H1 (cell line): Measurements from ENCODE around the gene PLCH2. TPM values are rescaled to one million over a fixed set of nuclear protein-coding genes. Genes with fewer than 3 reads are reported as not detected.

ENCODE experiments used
- CTCF ChIA-PET: fragments of 300-600 bp; sonication (Branson Sonifier 250); formaldehyde crosslinking; loops from one replicate; lab custom pipeline; 2021; ENCODE audit not compliant: partially characterized antibody; lab: Charles Lee
- POLR2A ChIA-PET: fragments of 300-600 bp; sonication (Branson Sonifier 250); formaldehyde crosslinking; loops from one replicate; lab custom pipeline; 2021; ENCODE audit warnings: inconsistent platforms; ENCODE audit not compliant: partially characterized antibody; lab: Charles Lee
- DNase-seq, 2 experiments: peaks; one replicate each; pipeline versions ENCODE4 v3.0.0 to v3.0.0-alpha.2; 2010 to 2022; ENCODE audit warnings: low spot score in 2 of 2, low read depth in 1 of 2, mixed read lengths in 1 of 2
- FAIRE-seq: peaks from 2 replicates; lab custom pipeline; 2011; peaks lifted over from hg19 to GRCh38; lab: Jason Lieb, UNC
- H2AFZ ChIP-seq: 2 replicates; pipeline ENCODE4 v1.8.1; 2012; ENCODE audit warnings: low read length, inconsistent platforms
- H2AK5ac ChIP-seq: 2 replicates; pipeline ENCODE4 v1.6.1; 2013; ENCODE audit warnings: low read depth, low read length
- H2BK120ac ChIP-seq: replicated peaks from 2 replicates; pipeline ENCODE3; 2013; ENCODE audit warnings: low read depth, low read length, inconsistent platforms
- H2BK12ac ChIP-seq: 2 replicates; pipeline ENCODE4 v1.6.1; 2013; ENCODE audit warnings: low read depth, low read length
- H2BK15ac ChIP-seq: 2 replicates; pipeline ENCODE4 v1.6.1; 2013; ENCODE audit warnings: low read length
- H2BK20ac ChIP-seq: 2 replicates; pipeline ENCODE4 v1.6.1; 2013; ENCODE audit warnings: low read length
- H2BK5ac ChIP-seq: 2 replicates; pipeline ENCODE4 v1.6.1; 2013; ENCODE audit warnings: low read depth, low read length
- H3K14ac ChIP-seq: 2 replicates; pipeline ENCODE4 v1.6.1; 2013; ENCODE audit warnings: inconsistent platforms; ENCODE audit not compliant: insufficient read length
- H3K18ac ChIP-seq: 2 replicates; pipeline ENCODE4 v1.6.1; 2013; ENCODE audit warnings: low read length; ENCODE audit errors: extremely low read depth
- H3K23ac ChIP-seq: 2 replicates; pipeline ENCODE4 v1.6.1; 2013; ENCODE audit warnings: inconsistent platforms; ENCODE audit not compliant: insufficient read length
- H3K23me2 ChIP-seq: 2 replicates; pipeline ENCODE4 v1.6.1; 2013; ENCODE audit warnings: low read depth, low read length
- H3K27ac ChIP-seq: 2 replicates; pipeline ENCODE4 v1.6.1; 2011; ENCODE audit warnings: low read depth, low read length, inconsistent platforms
- H3K27me3 ChIP-seq, 4 experiments: replicated peaks in 1 of 4; 1 replicate in 1 of 4; 2 replicates in 3 of 4; pipeline versions ENCODE4 v1.6.1 to v1.8.1; 2011 to 2013; ENCODE audit warnings: low read length in 3 of 4, mild to moderate bottlenecking in 3 of 4, inconsistent platforms in 2 of 4, mixed read lengths in 2 of 4, moderate library complexity in 1 of 4; ENCODE audit not compliant: control insufficient read depth in 3 of 4, insufficient read depth in 3 of 4; ENCODE audit errors: extremely low read depth in 1 of 4
- H3K36me3 ChIP-seq, 4 experiments: 2 replicates each; pipeline versions ENCODE4 v1.6.1 to v1.8.1; 2011 to 2013; ENCODE audit warnings: mild to moderate bottlenecking in 4 of 4, low read length in 3 of 4, moderate library complexity in 2 of 4, control low read depth in 1 of 4, inconsistent platforms in 1 of 4; ENCODE audit not compliant: insufficient read depth in 4 of 4, control insufficient read depth in 2 of 4
- H3K4ac ChIP-seq: replicated peaks from 2 replicates; pipeline ENCODE3; 2013; ENCODE audit warnings: low read length, low read depth, mixed read lengths, inconsistent platforms; ENCODE audit not compliant: insufficient read length
- H3K4me1 ChIP-seq, 4 experiments: replicated peaks in 1 of 4; 1 replicate in 1 of 4; 2 replicates in 3 of 4; pipeline versions ENCODE4 v1.6.1 to v1.8.1; 2011 to 2013; ENCODE audit warnings: low read length in 3 of 4, inconsistent platforms in 2 of 4, mixed read lengths in 1 of 4; ENCODE audit not compliant: insufficient read depth in 4 of 4, control insufficient read depth in 3 of 4
- H3K4me2 ChIP-seq, 2 experiments: 2 replicates each; pipeline versions ENCODE4 v1.6.1 to v1.8.1; 2011 to 2013; ENCODE audit warnings: low read depth in 2 of 2, low read length in 2 of 2, control low read depth in 1 of 2, inconsistent platforms in 1 of 2, mild to moderate bottlenecking in 1 of 2; ENCODE audit not compliant: insufficient read depth in 1 of 2
- H3K4me3 ChIP-seq, 4 experiments: fragments of 200-600, 300-600 bp in 1 of 4; sonication (generic), shearing (Covaris generic), sonication (Bioruptor Twin) in 1 of 4; 2 replicates each; pipeline versions ENCODE4 v1.5.1 to v1.8.1; 2011 to 2016; ENCODE audit warnings: low read length in 4 of 4, low read depth in 3 of 4, control low read depth in 2 of 4, inconsistent platforms in 2 of 4, mild to moderate bottlenecking in 2 of 4, mixed read lengths in 1 of 4, moderate library complexity in 1 of 4; ENCODE audit not compliant: insufficient read depth in 2 of 4; ENCODE audit errors: extremely low read depth in 1 of 4
- H3K56ac ChIP-seq: replicated peaks from 2 replicates; pipeline ENCODE3; 2013; ENCODE audit warnings: low read depth, mild to moderate bottlenecking, mixed read lengths, low read length, inconsistent platforms; ENCODE audit not compliant: insufficient read length
- H3K79me1 ChIP-seq: 2 replicates; pipeline ENCODE4 v1.6.1; 2013; ENCODE audit warnings: low read depth, low read length, control low read depth
- H3K79me2 ChIP-seq, 2 experiments: 2 replicates each; pipeline versions ENCODE4 v1.6.1 to v1.8.1; 2012 to 2013; ENCODE audit warnings: low read length in 2 of 2, mild to moderate bottlenecking in 2 of 2, inconsistent platforms in 1 of 2; ENCODE audit not compliant: insufficient read depth in 2 of 2, control insufficient read depth in 1 of 2
- H3K9ac ChIP-seq, 4 experiments: replicated peaks in 1 of 4; 1 replicate in 1 of 4; 2 replicates in 3 of 4; pipeline versions ENCODE4 v1.6.1 to v1.8.1; 2011 to 2013; ENCODE audit warnings: low read depth in 3 of 4, low read length in 3 of 4, control low read depth in 2 of 4, mild to moderate bottlenecking in 2 of 4, moderate library complexity in 2 of 4, inconsistent platforms in 1 of 4; ENCODE audit errors: extremely low read depth in 1 of 4
- H3K9me3 ChIP-seq, 2 experiments: 2 replicates each; pipeline versions ENCODE4 v1.6.1 to v1.8.1; 2012 to 2013; ENCODE audit warnings: mild to moderate bottlenecking in 2 of 2, moderate library complexity in 2 of 2, control low read depth in 1 of 2, inconsistent platforms in 1 of 2, low read depth in 1 of 2, low read length in 1 of 2, mixed read lengths in 1 of 2; ENCODE audit not compliant: insufficient read depth in 2 of 2
- H4K20me1 ChIP-seq, 2 experiments: replicated peaks in 1 of 2; 2 replicates each; pipeline versions ENCODE3 to v1.8.1; 2011 to 2013; ENCODE audit warnings: inconsistent platforms in 2 of 2, low read length in 2 of 2, mild to moderate bottlenecking in 1 of 2; ENCODE audit not compliant: insufficient read depth in 2 of 2, control insufficient read depth in 1 of 2
- H4K5ac ChIP-seq: 2 replicates; pipeline ENCODE4 v1.6.1; 2013; ENCODE audit warnings: low read length, low read depth, mixed read lengths, inconsistent platforms; ENCODE audit not compliant: insufficient read length
- H4K8ac ChIP-seq: 2 replicates; pipeline ENCODE4 v1.8.0; 2013; ENCODE audit warnings: mild to moderate bottlenecking, moderate library complexity, low read length, inconsistent platforms; ENCODE audit not compliant: insufficient read depth; ENCODE audit errors: extremely low read depth
- H4K91ac ChIP-seq: replicated peaks from 2 replicates; pipeline ENCODE3; 2013; ENCODE audit warnings: low read length, mixed read lengths, inconsistent platforms; ENCODE audit not compliant: insufficient read length
- CEBPB ChIP-seq: IDR thresholded peaks from 2 replicates; pipeline ENCODE4 v1.6.1; 2012; ENCODE audit warnings: low read depth, low read length
- EGR1 ChIP-seq: IDR thresholded peaks from 2 replicates; pipeline ENCODE4 v1.6.1; 2011; ENCODE audit warnings: low read depth, low read length, borderline replicate concordance
- GTF2F1 ChIP-seq: IDR thresholded peaks from 2 replicates; pipeline ENCODE4 v1.6.1; 2012; ENCODE audit warnings: low read depth, low read length, improper control_type of control experiment, borderline replicate concordance
- HDAC2 ChIP-seq, 2 experiments: fragments of 300-600 bp in 1 of 2; sonication (generic) in 1 of 2; IDR thresholded peaks; 2 replicates each; pipeline ENCODE4 v1.6.1; 2011 to 2012; ENCODE audit warnings: low read depth in 2 of 2, low read length in 2 of 2, mild to moderate bottlenecking in 2 of 2, moderate library complexity in 2 of 2, borderline replicate concordance in 1 of 2, inconsistent platforms in 1 of 2
- HDAC6 ChIP-seq: IDR thresholded peaks from one replicate; pipeline ENCODE4 v1.7.1; 2012; ENCODE audit warnings: low read depth, mild to moderate bottlenecking, inconsistent platforms, low read length, moderate library complexity
- KDM5A ChIP-seq: fragments of 200-600 bp; IDR thresholded peaks from 2 replicates; pipeline ENCODE4 v1.7.1; 2012; ENCODE audit warnings: mild to moderate bottlenecking, low read length, inconsistent platforms, mixed read lengths
- SAP30 ChIP-seq: fragments of 300-600 bp; sonication (generic); IDR thresholded peaks from 2 replicates; pipeline ENCODE4 v1.7.1; 2012; ENCODE audit warnings: low read length, moderate library complexity, mild to moderate bottlenecking, inconsistent platforms; ENCODE audit not compliant: insufficient read depth, insufficient replicate concordance
- SIX5 ChIP-seq: IDR thresholded peaks from 2 replicates; pipeline ENCODE4 v1.6.1; 2011; ENCODE audit warnings: mild to moderate bottlenecking, low read depth, low read length
- SP2 ChIP-seq: IDR thresholded peaks from 2 replicates; pipeline ENCODE4 v1.6.1; 2012; ENCODE audit warnings: mild to moderate bottlenecking, low read length, inconsistent platforms
- TEAD4 ChIP-seq: IDR thresholded peaks from 2 replicates; pipeline ENCODE4 v1.6.1; 2012; ENCODE audit warnings: low read depth, low read length, inconsistent platforms, mixed read lengths
- WGBS, 2 experiments: shearing (Covaris generic) in 1 of 2; methylation state at CpG; one replicate each; pipeline versions ENCODE4 v1.1.6 to v1.1.7; 2013 to 2015; ENCODE audit warnings: low lambda C conversion rate in 2 of 2, mixed read lengths in 2 of 2, inconsistent platforms in 1 of 2, low coverage in 1 of 2, missing lambda C conversion rate in 1 of 2; ENCODE audit not compliant: insufficient replicate concordance in 2 of 2, insufficient coverage in 1 of 2, insufficient read length in 1 of 2; ENCODE audit errors: extremely low coverage in 1 of 2, missing lambda C conversion rate in 1 of 2; 5-methylcytosine and 5-hydroxymethylcytosine counted together
- polyA plus RNA-seq, 7 experiments: library from polyadenylated mRNA; depleted of rRNA in 3 of 7; stranded (reverse) in 5 of 7; unstranded in 2 of 7; fragments of >200 nt in 5 of 7; fragments of 200-250 nt in 2 of 7; gene quantifications; 1 replicate in 5 of 7; 2 replicates in 1 of 7; 4 replicates in 1 of 7; pipeline versions ENCODE4 v1.2.1 to v1.2.3, GENCODE V29; 2011 to 2013; ENCODE audit warnings: missing spikeins in 2 of 7, mixed read lengths in 2 of 7
- total RNA-seq: library from RNA; stranded (reverse); fragmentation: NEBNext Ultra II Directional; extraction: Animal tissue kit (Norgen Biotek cat#: 25700); gene quantifications from 2 replicates; pipeline ENCODE4 v1.2.1, GENCODE V29; 2021

PLCH2 gene
- total and polyA plus RNA-seq, 2 of the 8 experiments (the other 6 are each of a cell fraction or from before 2014, with no cell fraction given): 0.14 to 0.19 TPM

- Histone ChIP-seq H2BK15ac (no peak within 1 kb of the TSS), H3K36me3 (peaks cover 0 to 2% (median under 1%) of the 10 kb centered on the region in 4 experiments; a peak in 2 of 8 replicates), H4K5ac (peak within 1 kb of the TSS; percentile 95), H3K27me3 (peaks cover 22 to 45% (median 42%) of the 10 kb centered on the region in 4 experiments), H3K14ac (no peak within 1 kb of the TSS), H2BK20ac (no peak within 1 kb of the TSS), H2BK120ac (no peak within 1 kb of the TSS), H4K20me1 (peaks cover 33 to 45% of the 10 kb centered on the region in 2 experiments), H3K9ac (peak within 1 kb of the TSS; percentile 34 to 78 (median 68); a peak in 6 of 7 replicates), H3K4ac (no peak within 1 kb of the TSS), H3K4me2 (peak within 1 kb of the TSS; percentile 78 to 94), H3K27ac (peak within 1 kb of the TSS; percentile 60; the same call in 1 of the 2 replicates), H3K18ac (peak within 1 kb of the TSS; percentile 62; the same call in 1 of the 2 replicates), H2AFZ (no peak within 1 kb of the TSS), H3K79me1 (peaks cover 27% of the 10 kb centered on the region), H3K9me3 (no peaks in the 10 kb centered on the region), H3K79me2 (peaks cover 14 to 44% of the 10 kb centered on the region in 2 experiments), H4K8ac (peak within 1 kb of the TSS; percentile 95; the same call in 1 of the 2 replicates), H3K4me3 (peak within 1 kb of the TSS; percentile 51 to 94 (median 90)), H3K23ac (no peak within 1 kb of the TSS), H3K56ac (no peak within 1 kb of the TSS), H2BK5ac (no peak within 1 kb of the TSS), H2BK12ac (peak within 1 kb of the TSS; percentile 39; the same call in 1 of the 2 replicates), H3K4me1 (peaks cover 0 to 40% (median 21%) of the 10 kb centered on the region in 4 experiments; a peak in 6 of 7 replicates), H2AK5ac (0 out of 2 replicates have a peak within 1 kb of the TSS, but pooled peaks have one; percentile 24), H4K91ac (no peak within 1 kb of the TSS), H3K23me2 (peaks cover 7% of the 10 kb centered on the region; the same call in 1 of the 2 replicates)
- FAIRE-seq (no peak), DNase-seq (peak; percentile 66 to 88)
- 1% methylated on average over 37 of the region's 107 CpGs; no CpG with 5 or more reads in 1 of the 2 experiments for WGBS, 2 experiments
- POLR2A ChIA-PET: interaction anchor here (0.8 to 3.2 kb wide), 12 partner anchors 9 to 542 kb away, joined by 3 to 13 read pairs (median 4); partner anchors contain the start of gene PRDM16
- CTCF ChIA-PET: interaction anchor here (0.7 to 4.9 kb wide), 8 partner anchors 9 to 792 kb away, joined by 3 to 27 read pairs (median 3); no protein-coding TSS in a partner anchor
- peak; percentile 54; the same call in 1 of the 2 replicates for TF ChIP-seq KDM5A
- no peak for TF ChIP-seq GTF2F1
- peak; percentile 99 for TF ChIP-seq SIX5
- no peak for TF ChIP-seq EGR1
- TF ChIP-seq SP2: no peak
- no peak for TF ChIP-seq HDAC6
- TF ChIP-seq HDAC2 (IDR thresholded peaks at IDR 0.05; ENCODE audit: borderline replicate concordance in 1 of 2, low read depth in 2 of 2, low read length in 2 of 2): 0 out of 4 replicates have a peak, but pooled peaks of 1 of the 2 experiments have one; percentile 20
- no peak for TF ChIP-seq CEBPB
- no peak for TF ChIP-seq TEAD4
- no peak for TF ChIP-seq SAP30
Measured at GRCh38 chr1:2525920-2526823, 50.1 kb downstream of the PLCH2 start, which contains the start of gene PANK4. Gene PANK4 (minus strand): TSS chr1:2526596. CDS start chr1:2526587, 9 bp downstream.
